ENCODE data around the gene HOPX. TPM values are rescaled to one million over a fixed set of nuclear protein-coding genes. Genes with fewer than 3 reads are reported as not detected.

HOPX gene
- total and polyA plus RNA-seq, 2 experiments from 2014 or later = not detected

GRCh38 chr4:56665781-56666180, 15.3 kb downstream of the HOPX start (continued):
- TF ChIP-seq, protein P1, sequence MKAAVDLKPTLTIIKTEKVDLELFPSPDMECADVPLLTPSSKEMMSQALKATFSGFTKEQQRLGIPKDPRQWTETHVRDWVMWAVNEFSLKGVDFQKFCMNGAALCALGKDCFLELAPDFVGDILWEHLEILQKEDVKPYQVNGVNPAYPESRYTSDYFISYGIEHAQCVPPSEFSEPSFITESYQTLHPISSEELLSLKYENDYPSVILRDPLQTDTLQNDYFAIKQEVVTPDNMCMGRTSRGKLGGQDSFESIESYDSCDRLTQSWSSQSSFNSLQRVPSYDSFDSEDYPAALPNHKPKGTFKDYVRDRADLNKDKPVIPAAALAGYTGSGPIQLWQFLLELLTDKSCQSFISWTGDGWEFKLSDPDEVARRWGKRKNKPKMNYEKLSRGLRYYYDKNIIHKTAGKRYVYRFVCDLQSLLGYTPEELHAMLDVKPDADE (IDR thresholded peaks at IDR 0.05) = no peak
- TF ChIP-seq CREB1 (CRISPR knock-in tag; IDR thresholded peaks at IDR 0.05; ENCODE audit: low read depth) = no peak
- no peak for TF ChIP-seq EZH2phosphoT487 (IDR thresholded peaks at IDR 0.05; ENCODE audit: unreplicated experiment)
- TF ChIP-seq CTCF (conservative IDR thresholded peaks at IDR 0.05; ENCODE audit: low read depth in 2 of 2) = no peak
- TF ChIP-seq ZNF331 (CRISPR knock-in tag; IDR thresholded peaks at IDR 0.05; ENCODE audit: low read depth) = no peak
- TF ChIP-seq STAT1 (IDR thresholded peaks at IDR 0.05; ENCODE audit: unreplicated experiment) = no peak
- no peak for TF ChIP-seq POLR2AphosphoS5 (IDR thresholded peaks at IDR 0.05; ENCODE audit: low read depth)

GRCh38 chr4:56662782-56663468, 18.2 kb downstream of the HOPX start:
- DNase-seq (ENCODE audit: low spot score) = peak; percentile 20
- peaks cover 11% of the 10 kb centered on the region; the same call in 1 of the 2 replicates for H3K4me1 ChIP-seq (ENCODE audit: insufficient read depth)
- no peak overlapping the region for H3K4me3 ChIP-seq
- no peak overlapping the region for H3K27ac ChIP-seq (ENCODE audit: low read depth)
- H3F3A ChIP-seq (replicated peaks; ENCODE audit: low read depth) = no peaks in the 10 kb centered on the region
- no peaks in the 10 kb centered on the region for H3K9me2 ChIP-seq (ENCODE audit: insufficient read depth)
- no peak overlapping the region for H3K27ac Mint-ChIP-seq
- H3K4me3 Mint-ChIP-seq = no peak overlapping the region
- TF ChIP-seq, protein P2, sequence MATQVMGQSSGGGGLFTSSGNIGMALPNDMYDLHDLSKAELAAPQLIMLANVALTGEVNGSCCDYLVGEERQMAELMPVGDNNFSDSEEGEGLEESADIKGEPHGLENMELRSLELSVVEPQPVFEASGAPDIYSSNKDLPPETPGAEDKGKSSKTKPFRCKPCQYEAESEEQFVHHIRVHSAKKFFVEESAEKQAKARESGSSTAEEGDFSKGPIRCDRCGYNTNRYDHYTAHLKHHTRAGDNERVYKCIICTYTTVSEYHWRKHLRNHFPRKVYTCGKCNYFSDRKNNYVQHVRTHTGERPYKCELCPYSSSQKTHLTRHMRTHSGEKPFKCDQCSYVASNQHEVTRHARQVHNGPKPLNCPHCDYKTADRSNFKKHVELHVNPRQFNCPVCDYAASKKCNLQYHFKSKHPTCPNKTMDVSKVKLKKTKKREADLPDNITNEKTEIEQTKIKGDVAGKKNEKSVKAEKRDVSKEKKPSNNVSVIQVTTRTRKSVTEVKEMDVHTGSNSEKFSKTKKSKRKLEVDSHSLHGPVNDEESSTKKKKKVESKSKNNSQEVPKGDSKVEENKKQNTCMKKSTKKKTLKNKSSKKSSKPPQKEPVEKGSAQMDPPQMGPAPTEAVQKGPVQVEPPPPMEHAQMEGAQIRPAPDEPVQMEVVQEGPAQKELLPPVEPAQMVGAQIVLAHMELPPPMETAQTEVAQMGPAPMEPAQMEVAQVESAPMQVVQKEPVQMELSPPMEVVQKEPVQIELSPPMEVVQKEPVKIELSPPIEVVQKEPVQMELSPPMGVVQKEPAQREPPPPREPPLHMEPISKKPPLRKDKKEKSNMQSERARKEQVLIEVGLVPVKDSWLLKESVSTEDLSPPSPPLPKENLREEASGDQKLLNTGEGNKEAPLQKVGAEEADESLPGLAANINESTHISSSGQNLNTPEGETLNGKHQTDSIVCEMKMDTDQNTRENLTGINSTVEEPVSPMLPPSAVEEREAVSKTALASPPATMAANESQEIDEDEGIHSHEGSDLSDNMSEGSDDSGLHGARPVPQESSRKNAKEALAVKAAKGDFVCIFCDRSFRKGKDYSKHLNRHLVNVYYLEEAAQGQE (IDR thresholded peaks at IDR 0.05; ENCODE audit: unreplicated experiment) = no peak
- TF ChIP-seq NANOG (IDR thresholded peaks at IDR 0.05; ENCODE audit: borderline replicate concordance) = peak; percentile 63; the same call in 1 of the 2 replicates
- H3K9me3 Mint-ChIP-seq = no peaks in the 10 kb centered on the region
- no peaks in the 10 kb centered on the region for H3K79me2 ChIP-seq (replicated peaks; ENCODE audit: insufficient read depth)
- H2AFZ ChIP-seq = no peak overlapping the region
- H4K20me1 ChIP-seq (replicated peaks; ENCODE audit: insufficient read depth) = no peaks in the 10 kb centered on the region; the same call in 1 of the 2 replicates
- H3K27me3 Mint-ChIP-seq (ENCODE audit: insufficient read depth, low read depth, poor library complexity) = peaks cover 11% of the 10 kb centered on the region
- peaks cover 23% of the 10 kb centered on the region for H3K4me1 Mint-ChIP-seq
- no peaks in the 10 kb centered on the region for H3K36me3 Mint-ChIP-seq (ENCODE audit: low read depth)
- peak overlapping the region; percentile 24; the same call in 1 of the 2 replicates for H3K4me2 ChIP-seq
- H3K36me3 ChIP-seq (ENCODE audit: insufficient read depth) = no peaks in the 10 kb centered on the region
- peak; percentile 80 for ATAC-seq
- H3K27me3 ChIP-seq (ENCODE audit: insufficient read depth) = peaks cover 45% of the 10 kb centered on the region
